Stimulated activated CD4-positive, alpha-beta T cell treated with anti-CD3 and anti-CD28 coated beads, Interleukin-12 subunit alpha, Interleukin-12 subunit beta, amount 100 ng/mL, for 48 hours (primary cell): ENCODE results near the gene CHST10.
A peak's percentile ranks its signal among the peaks of the same experiment; 100 is the strongest.
"Not testable (repeated sequence)": the region's sequence is repeated elsewhere in the genome, so short reads cannot be mapped to it uniquely, and the experiment has no call there.

Source experiments
- DNase-seq, 3 donors: peaks; one replicate each; pipeline ENCODE4 v3.0.0-alpha.2; 2020; ENCODE audit warnings: low read depth in 2 of 3, low spot score in 1 of 3

The CHST10 gene, protein sequence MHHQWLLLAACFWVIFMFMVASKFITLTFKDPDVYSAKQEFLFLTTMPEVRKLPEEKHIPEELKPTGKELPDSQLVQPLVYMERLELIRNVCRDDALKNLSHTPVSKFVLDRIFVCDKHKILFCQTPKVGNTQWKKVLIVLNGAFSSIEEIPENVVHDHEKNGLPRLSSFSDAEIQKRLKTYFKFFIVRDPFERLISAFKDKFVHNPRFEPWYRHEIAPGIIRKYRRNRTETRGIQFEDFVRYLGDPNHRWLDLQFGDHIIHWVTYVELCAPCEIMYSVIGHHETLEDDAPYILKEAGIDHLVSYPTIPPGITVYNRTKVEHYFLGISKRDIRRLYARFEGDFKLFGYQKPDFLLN

DNA sequence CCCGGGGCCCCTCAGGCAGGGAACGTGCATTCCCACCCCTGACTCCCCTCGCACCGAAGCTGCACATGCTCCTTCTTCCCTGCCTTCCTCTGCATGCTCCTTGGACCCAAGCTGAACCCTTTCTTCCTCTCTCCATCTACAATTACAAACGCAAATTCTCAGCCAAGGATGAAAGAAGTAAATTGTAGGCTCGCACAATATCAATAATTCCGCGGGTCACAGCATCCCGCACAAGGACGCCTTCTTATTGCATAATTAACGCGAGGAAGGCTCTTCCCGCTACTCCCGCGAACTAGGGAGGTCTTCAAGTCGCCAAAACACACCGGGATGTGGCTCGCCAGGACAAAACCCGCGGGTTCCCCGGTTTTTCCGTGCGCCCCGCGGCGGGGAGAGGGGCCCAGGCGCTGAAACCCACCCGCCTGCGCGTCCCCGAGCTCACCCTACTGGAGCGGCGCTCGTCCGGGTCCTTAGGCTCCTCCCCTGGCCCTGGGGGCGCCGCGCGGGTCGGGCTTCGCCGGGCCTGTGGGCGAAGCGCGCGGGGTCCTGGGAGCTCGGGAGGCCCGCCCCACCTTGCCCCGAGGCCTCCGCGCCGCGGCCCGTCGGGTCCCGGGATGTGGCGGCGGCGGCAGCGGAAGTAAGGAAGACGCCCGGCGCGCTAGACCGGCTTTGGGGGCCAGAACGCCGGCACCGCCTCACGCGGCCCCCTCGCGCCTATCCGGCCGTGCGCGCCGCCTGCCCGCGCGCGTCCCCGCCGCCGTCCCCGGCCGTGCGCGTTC is at the start of gene CHST10:
Gene CHST10 (minus strand): TSS at position 734 of the 776 bp plus-strand sequence. CDS start 10,993 bp downstream, outside the sequence.
- peak; percentile 15 to 51 (median 21) for DNase-seq

DNA sequence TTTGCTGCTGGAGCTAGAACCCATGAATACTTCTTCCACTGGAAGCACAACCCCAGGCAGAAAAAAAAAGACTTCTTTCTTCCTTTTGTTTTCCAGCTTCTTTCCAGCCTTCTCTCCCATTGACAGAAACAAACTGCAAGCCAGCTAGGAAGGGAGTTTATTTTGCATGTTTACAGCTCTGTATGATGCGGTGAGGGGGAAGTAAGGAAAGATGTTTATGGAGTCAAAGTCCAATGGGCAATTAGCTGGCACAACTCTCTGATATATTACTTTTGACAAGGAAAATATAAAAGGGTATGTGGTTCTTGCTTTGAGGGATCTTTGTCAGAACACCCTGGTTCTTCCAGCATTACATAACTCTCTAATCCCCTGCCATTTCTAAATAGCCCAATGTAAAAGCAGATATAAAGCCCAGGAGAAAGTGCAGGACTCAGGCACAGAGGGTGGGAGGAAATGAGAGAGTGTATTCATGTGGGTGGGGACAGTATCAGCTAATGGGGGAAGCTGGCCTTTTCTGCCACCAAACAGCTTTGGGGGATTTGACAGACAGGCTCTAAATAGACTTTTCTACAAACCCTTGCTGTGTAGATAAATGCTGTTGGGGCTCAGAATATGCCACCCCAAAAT is 43.5 kb upstream of the CHST10 start:
- DNase-seq, result no peak

DNA sequence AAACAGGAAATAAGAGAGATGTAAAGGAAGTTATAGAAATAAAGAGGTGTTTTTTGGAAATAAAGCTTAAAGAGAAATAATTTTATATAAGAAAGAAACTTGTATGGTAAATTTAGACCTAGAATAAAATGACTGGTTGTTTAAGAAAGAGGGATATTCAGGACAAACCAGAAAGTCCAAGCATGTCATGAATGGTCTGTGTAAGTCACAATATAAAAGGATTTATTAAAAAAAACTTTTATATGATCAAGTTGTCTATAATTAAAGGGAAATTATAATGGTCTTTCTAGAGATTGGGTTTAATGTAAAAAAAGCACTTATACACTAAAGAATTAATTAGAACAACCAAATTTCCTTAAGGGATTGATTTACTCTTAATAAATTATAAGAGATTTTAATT is 38.9 kb upstream of the CHST10 start:
- DNase-seq, result not testable (repeated sequence)

DNA sequence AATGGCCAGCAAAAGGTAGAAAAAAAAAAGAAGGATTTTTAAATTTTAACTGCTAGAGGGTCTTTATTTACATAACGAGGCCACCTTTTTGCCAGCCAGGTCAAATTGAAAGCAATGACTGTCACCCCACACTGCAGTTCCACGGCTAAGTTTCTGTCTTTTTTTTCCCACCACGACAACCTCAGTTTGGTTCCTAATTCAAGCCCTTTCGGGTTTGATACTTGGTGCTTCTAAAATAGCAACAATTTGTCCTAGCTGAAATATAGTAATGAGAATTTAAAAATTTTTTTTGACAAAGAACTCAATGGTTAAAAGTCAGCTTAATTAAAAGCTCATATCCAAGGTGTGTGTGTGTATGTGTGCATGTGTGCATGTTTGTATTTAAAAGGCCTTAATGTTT is 36.4 kb upstream of the CHST10 start:
- DNase-seq, result no peak

DNA sequence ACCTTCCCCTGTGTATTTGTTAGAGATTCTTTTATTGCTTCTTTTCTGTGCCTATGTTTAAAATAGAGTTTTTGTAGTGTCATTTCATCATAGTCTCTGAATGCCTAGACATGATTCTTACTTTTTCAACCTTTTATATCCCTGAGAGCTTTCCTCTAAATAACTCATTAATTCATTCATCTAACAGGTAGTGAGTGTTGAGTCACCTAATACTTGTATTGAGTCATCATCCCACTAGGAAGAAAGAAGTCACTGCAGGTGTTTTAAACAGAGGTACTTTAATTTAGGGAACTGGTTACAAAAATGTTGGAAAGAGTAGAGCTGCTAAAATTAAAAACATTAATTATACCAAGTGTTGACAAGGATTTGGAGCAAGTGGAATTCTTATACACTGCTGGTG is 34.3 kb upstream of the CHST10 start:
- no peak for DNase-seq

DNA sequence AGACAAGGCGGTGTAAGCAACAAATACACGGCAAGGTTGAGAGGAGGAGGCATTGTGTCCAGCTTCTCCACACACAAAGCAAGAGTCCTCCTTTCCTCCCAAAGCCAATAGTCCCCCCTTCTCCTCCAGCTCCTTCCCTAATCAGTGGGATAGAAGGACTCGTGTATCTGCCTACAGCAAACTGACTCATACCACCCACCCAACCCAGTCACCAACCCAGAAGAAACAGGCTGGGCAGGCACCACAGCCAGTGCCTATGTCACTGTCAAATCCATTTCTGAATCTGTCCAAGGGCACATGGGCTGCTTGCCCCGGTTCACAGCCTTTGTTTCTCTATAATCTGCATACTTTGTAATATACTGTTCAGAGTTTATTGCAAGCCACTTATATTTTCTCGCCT is 33.6 kb upstream of the CHST10 start:
- no peak for DNase-seq

DNA sequence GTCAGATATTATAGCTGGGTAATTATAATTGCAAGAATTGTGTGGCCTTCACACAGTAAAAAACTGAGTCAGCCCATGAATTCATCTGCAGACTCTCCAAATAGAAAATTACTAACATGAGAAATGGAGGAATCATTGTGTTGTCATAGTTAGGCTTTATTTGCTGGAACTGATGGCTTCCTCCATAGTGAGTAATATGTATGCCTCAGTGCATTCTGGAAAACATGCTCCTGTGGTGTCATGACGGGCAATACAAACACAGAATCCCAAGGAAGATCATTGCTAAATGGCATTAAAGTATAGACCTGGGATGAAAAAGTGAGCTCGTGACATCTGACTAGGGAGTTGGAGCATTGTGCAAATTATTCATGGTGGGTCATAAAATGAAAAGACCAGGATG is 29.2 kb upstream of the CHST10 start:
- DNase-seq, result no peak

DNA sequence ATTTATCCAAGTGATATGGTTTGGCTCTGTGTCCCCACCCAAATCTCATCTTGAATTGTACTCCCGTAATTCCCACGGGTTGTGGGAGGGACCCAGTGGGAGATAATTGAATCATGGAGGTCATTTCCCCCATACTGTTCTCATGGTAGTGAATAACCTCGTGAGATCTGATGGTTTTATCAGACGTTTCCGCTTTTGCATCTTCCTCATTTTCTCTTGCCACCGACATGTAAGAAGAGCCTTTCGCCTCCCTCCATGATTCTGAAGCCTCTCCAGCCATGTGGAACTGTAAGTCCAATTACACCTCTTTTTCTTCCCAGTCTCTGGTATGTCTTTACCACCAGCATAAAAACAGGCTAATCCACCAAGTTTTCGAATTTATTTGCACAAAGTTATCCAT is 20.3 kb upstream of the CHST10 start:
- no peak for DNase-seq

DNA sequence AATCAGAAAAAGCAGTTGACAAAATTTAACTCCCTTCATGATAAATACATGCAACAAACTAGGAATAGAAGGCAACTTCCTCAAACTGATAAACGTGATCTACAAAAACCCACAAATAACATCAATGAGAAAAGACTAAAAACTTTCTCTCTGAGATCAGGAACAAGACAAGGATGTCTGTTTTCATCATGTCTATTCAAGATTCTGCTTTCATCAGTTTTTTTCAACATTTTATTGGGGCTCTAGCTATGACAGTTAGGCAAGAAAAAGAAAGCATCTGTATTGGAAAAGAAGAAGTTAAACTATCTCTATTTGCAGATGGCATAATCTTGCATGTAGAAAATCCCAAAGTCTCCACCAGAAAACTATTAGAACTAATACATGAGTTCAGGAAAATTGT is 12.3 kb upstream of the CHST10 start:
- DNase-seq, result no peak

DNA sequence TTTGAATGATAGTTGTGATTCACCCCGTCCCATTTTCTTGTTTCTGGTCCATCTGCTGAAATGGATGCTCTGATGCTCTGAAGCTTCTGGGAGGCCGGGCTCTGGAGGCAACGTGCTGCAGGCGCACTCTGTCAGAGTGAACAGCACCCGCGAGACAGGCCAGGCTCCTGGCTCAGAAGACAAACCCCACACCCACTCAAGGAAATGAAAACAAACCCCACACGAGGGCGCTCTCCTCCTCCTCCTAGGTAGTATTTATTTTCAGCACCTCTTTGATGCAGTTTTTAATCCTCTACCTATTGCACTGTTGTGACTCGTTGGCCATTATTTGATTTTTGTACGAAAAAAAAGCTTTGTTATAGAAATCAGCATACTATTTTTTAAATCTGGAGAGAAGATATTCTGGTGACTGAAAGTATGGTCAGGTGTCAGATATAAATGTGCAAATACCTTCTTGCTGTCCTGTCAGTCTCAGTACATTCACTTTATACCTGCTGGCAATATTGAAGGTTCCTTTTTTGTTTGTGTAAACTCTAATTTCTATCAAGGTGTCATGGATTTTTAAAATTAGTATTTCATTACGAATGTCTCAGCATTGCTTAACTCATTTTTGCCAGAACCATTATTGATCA is 10.3 kb upstream of the CHST10 start:
- peak; percentile 57 to 71 (median 60) for DNase-seq

DNA sequence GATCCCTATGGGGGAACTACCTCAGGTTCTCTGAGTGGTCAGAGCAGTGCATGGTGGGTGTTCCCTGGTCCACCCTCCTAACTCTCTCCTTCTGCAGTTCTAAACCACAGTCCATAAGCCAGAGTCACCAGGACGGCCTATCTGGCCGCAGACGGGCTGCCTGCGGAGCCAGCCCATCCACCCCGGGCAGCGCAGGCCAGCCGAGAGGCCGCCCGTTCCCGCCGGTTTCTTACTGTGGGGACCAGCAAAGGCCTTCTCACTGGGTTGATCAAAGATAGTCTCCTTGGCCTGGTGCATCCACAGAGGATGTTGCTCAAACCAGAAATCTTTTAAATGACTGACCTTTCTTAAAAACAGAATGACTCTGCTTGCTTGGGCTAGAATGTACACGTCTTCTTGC is 9.6 kb upstream of the CHST10 start:
- DNase-seq, result no peak

DNA sequence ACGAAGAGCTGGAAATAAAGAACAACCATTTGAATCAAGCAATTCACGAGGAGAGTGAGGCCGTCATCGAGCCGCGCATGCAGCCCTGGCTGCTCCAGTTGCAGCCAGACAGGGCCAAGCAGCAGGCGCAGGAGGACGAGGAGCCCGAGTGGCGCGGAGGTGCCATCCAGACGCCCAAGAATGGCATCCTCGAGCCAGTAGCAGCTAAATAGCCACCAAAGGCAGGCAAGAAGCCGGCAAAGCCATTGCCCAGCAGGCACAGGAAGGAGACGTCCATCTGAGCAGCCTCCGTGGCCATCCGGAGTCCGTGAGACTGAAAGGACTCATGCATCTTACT is 8.9 kb upstream of the CHST10 start:
- no peak for DNase-seq

DNA sequence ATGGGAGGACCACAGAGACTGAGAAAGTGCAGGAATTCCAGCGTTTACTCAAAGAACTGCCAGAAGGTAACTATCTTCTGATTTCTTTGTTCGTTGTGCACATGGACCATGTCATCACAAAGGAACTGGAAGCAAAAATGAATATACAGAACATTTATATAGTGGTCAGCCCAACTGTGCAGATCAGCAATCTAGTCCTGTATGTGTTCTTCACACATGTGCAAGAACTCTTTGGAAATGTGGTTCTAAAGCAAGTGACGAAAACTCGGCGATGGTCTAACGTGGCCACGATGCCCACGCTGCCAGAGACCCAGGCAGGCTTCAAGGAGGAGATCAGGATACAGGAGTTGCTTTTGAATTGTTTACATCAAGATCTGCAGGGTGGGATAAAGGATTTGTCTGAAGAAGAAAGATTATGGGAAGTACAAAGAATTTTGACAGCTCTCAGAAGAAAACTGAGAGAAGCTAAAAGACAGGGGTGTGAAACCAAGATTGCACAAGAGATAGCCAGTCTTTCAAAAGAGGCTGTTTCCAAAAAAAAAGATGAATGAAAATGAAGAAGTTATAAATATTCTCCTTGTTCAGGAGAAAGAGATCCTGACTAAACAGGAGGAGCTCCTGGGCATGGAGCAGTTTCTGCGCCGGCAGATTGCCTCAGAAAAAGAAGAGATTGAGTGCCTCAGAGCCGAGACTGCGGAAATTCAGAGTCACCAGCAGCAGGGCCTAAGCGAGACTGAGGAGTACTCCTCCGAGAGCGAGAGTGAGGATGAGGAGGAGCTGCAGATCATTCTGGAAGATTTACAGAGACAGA is 8.3 kb upstream of the CHST10 start:
- DNase-seq, result no peak

DNA sequence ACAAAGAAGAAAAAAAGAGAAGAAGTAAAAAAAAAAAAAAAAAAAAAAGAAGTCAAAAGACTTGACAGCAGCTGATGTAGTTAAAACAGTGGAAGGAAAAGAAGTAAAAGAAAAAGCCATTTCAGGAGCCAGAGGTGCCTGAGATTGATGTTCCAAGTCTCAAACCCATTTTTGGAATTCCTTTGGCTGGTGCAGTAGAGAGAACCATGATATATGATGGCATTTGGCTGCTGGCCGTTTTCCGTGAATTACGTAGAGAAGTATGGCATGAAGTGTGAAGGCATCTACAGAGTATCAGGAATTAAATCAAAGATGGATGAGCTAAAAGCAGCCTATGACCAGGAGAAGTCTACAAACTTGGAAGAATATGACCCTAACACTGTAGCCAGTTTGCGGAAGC is 7.6 kb upstream of the CHST10 start:
- no peak for DNase-seq

DNA sequence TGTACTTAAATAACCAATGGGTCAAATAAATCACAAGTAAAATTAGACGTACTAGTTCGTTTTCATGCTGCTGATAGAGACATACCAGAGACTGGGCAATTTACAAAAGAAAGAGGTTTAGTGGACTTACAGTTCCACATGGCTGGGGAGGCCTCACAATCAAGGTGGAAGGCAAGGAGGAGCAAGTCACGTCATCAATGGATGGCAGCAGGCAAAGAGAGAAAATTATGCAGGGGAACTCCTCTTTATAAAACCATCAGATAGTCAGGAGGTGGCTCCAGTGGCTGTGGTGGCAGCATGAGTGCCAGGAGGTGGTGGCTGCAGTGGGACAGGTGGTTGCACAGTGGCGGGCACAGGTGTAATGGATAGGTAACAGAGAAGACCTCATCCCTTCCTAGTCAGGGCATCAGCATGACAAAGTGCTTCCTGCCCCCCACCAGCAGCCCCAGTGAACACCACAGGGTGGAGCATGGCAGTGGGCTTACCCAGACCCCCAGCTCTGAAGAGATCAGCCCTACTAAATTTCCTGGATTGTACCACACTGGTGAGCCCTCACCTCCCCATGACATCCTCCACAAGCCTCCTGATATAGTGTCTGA is 6.9 kb upstream of the CHST10 start:
- DNase-seq, result no peak

DNA sequence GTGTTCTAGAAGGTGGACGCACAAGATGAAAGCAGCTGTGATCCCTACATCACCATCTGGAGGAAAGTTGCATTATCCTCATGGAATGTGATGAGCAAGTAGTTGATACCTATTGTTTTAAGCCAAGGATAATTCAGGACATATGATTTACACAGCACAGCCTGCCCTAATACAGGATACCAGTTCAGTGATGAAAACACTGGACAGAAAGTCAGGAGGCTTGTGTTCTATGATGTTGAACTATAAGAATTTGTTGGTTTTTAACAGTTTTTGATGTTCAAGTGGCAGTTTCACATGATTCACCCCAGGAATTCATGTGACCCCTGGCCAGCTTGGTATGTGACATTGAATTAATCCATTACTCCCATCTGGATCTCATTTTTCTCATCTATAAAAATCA is 6.2 kb upstream of the CHST10 start:
- no peak for DNase-seq

DNA sequence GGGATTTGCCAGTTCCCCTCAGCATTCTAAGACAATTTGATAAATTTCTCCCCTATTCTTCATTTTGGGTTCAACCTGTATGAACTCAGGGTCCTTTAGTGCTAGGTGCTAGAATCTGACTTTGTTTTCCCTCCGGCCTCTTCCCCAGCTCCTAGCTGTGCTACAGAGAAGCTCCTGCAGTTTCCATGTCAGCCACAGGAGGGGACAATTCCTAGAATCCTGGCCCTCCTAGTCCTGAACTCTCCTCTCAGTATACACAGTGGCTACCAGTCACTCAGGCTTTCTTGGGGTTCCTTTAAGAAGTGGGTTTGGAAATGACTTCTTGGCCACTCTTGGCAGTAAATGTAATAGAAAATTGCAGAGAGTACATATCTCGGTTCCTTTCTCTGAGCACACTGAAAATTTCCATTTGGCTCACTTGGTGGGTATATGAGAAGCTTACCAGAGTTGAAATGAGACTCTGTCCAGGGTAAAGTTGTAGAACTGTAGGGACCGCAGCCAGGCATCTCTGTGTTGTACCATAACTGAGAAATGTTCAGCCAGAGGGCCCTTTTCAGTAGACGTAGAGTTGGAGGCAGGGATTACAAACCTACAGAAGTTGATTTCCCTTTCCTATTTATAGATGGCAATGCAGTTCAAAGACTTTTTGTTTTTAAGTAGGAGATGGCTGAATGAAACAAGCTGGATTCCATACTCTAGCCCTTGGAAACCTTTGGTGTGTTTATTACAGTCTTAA is 5.0 kb upstream of the CHST10 start:
- no peak for DNase-seq

DNA sequence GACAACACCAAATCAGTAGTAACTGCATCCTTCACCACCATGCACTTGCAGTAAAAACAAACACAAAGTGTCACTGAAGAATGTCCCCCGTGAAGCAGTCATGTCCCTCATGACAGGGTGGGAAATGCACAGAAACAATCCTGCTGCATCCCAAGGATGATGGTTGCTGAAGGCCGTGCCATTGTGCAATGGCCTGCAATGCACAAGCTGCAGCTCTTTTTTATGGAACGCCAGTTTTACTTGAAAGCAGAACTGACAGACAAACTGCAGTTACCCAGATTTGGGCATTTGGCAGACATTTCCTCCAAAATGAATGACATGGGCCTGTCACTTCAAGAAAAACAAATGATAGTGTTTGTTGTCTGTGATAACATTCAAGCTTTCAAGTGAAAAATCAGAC is 2.4 kb upstream of the CHST10 start:
- no peak for DNase-seq

DNA sequence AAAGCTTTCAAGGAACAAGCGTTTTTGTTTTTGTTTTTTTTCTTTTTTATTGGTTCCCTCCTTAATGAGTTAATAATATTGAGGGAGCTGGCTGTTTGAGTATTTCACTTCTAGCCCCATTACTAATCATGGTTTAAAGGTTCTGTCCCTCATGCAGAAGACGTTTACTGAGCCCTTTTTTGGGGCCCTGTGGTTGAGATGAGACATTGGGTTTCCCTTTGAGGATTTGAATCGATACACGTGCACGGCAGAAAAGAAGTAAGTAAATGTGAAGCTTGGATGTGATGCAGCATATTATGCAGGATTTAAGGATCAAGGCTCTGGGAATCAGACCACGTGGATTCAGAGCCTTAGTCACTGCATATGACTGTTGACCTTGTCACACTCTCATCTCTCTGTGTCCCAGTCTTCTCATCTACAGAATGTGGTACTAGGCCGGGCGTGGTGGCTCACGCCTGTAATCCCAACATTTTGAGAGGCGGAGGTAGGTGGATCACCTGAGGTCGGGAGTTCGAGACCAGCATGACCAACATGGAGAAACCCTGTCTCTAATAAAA is 1.0 kb upstream of the CHST10 start:
- no peak for DNase-seq

DNA sequence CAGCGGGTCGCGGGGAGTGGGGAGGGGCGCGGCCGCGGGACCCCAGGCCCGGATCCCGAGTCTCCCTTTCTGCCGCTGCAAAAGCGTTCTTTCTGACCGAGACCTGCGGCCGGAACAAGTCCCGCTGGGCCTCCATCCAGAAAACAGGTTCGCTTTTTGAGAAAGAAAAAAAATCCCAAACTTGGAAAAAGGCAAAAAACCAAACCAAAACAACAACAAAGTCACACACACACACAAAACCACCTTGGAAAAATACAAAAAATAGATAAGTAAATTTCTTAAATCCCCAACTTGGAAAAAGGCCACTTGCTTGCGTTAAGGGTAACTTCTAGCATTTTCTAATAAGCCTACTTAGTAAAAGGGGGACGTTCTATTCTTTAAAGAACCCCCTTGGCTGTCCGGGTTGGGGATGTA is 250 bp upstream of the CHST10 start:
- no peak for DNase-seq
